ENCODE results near the gene MTFP1.

DNA sequence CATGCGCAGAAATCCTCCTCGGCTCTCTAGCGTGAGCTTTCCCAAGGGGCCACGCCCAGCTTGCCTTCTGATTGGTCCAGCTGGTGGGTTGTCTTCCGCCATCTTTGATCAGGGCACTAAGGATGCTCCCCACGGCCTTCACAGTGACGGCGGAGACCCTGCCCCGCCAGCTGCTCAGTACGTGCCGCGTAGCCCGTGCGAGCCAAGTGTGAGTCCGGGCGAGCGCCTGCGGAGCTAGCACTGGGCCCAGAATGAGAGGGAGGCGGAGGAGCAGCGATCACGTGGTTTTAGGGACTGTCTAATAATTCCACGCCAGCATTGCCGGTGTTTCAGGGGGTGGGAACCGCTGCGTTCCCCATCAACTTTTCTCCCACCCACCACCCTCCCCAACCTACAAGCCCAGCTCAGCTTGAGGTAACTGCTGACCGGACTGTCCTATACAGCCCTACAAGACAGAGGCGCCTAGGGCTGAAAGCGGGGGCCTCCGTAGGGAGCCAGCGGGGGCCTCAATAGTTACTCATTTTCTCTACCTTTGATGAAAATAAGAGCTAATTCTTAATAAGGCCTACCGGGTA is 1.5 kb upstream of the MTFP1 start:
- TF ChIP-seq, protein P1, sequence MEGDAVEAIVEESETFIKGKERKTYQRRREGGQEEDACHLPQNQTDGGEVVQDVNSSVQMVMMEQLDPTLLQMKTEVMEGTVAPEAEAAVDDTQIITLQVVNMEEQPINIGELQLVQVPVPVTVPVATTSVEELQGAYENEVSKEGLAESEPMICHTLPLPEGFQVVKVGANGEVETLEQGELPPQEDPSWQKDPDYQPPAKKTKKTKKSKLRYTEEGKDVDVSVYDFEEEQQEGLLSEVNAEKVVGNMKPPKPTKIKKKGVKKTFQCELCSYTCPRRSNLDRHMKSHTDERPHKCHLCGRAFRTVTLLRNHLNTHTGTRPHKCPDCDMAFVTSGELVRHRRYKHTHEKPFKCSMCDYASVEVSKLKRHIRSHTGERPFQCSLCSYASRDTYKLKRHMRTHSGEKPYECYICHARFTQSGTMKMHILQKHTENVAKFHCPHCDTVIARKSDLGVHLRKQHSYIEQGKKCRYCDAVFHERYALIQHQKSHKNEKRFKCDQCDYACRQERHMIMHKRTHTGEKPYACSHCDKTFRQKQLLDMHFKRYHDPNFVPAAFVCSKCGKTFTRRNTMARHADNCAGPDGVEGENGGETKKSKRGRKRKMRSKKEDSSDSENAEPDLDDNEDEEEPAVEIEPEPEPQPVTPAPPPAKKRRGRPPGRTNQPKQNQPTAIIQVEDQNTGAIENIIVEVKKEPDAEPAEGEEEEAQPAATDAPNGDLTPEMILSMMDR (conservative IDR thresholded peaks at IDR 0.05): no peak
- TF ChIP-seq EZH2 (IDR thresholded peaks at IDR 0.05; ENCODE audit: low read depth): no peak
